AML-193 (cell line): ENCODE data around the gene SQSTM1.

ENCODE experiments used
- DNase-seq, 2 experiments: peaks; one replicate each; lab custom pipeline; 2025; lab: John Stamatoyannopoulos, UW

SQSTM1 gene

DNA sequence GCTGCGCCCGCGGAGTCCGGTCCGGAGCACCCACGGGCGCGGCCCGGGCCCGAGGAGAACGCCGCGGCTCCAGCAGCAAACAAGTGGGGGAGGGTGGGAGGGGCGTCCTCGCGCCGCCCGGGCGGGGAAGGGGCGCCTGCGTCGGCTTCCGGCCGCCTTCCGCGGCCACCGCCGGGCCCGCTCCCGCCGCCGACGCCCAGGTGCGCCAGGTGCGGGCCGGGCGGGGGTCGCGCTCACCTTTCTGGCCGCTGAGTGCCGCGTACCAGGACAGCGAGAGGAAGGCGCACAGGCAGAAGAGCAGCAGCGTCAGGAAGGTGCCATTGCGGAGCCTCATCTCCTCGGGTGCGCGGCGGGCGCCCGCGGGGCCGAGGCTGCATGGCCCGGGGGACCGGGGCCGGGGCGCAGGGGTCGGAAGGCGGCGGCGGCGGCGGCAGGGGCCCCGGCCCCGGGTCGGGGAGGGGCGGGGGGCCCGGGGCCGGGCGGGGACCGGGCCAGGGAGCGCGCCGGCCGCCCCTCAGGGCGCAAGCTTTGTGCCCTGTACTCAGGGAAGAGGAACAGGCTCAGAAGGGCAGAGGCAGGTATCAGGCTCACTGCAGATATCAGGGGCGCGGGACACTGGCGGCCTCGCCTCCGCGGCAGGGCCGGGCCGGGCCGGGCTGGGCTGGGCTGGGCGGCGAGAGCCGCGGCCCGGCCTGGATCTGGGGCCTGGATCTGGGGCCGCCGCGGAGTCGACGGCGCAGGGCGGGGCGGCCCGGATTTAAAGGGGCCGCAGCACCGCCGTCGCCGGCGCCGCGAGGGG, 14.3 kb upstream of the SQSTM1 start, which contains the start of gene MGAT4B:
MGAT4B (minus strand) TSS at position 617 of the 799 bp plus-strand sequence; CDS start at position 334, 283 bp downstream.
- DNase-seq: peak; percentile 34 to 49

GRCh38 chr5:179812135-179812825, 8.4 kb upstream of the SQSTM1 start:
- no peak for DNase-seq

DNA sequence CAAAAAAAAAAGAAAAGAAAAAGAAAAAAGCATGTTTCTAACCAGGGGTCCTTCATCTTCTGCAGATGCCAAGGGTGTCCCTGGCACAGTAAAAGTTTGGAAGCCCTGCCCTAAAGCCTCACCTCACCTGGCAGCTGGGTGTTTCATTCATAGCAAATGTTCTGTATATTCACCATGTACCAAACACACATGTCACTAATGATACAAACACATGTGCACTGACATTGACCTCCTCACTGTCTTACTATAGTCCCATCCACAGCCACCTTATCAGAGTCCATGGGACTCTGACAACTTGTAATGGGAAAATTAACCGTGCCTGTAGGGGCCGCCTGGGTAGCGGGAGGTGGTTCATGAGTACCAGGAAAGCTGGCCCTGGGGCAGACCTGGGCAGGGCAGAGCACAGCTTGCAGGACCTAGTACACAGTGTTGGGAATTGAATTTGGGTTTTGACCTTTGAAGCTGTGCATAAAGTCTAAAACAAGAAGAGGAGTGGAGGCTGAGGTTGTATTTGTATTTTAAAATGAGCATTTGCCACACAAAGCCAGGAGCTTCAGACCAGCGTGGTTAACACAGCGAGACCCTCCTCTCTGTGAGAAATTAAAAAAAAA, 7.6 kb upstream of the SQSTM1 start:
- no peak for DNase-seq

GRCh38 chr5:179814090-179814489, 6.6 kb upstream of the SQSTM1 start:
- no peak for DNase-seq

DNA sequence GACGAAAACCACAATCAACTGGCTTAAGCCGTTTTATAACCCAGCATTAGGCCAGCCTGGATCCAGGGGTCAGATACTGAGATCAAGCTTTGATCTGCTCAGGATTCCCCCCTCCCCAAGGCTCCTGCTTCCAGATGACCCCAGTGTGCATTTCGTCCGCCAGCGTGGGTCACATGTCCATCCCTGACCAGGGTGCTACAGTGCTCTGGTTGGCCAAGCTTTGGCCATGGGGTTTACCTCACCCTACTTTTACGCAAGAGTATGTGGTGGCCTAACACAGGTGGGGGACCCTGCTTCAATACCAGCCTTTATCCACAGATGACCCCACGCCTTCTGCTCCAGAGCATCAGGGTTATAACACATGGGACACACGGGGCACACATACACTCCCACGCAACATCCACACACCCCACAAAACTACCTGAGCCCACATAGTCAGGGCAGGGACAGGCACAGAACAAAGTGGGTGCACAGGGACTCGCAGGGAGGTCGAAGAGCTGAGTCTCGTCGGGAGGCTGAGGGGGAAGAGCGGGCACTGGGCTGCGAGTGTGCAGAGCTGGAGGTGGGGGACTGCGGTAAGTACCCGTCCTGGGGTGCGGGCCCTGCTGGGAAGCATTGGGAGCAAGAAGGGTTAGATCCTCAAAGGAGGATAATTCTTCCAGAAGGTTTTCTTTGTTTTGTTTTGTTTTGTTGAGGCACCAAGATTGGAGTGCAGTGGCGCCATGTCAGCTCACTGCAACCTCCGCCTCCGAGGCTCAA, 5.0 kb upstream of the SQSTM1 start:
- DNase-seq: no peak

GRCh38 chr5:179816401-179816795, 4.3 kb upstream of the SQSTM1 start:
- DNase-seq: no peak

- DNase-seq: no peak
Measured at GRCh38 chr5:179816796-179817469, 3.8 kb upstream of the SQSTM1 start.

DNA sequence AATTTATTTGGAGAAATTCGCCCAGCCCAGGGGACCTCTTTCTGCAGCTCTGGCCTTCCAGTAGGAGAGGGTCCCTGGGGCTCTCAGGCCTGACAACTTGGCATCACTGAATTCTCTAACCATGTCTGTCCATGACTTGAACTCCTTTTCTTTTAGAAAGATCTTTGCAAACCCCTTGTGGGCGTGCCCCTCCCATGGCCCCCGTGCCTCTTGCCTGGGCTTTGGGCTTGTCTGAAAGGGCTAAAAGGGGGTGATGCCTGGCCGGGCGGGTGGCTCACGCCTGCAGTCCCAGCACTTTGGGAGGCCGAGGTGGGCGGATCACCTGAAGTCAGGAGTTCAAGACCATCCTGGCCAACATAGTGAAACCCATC, 3.2 kb upstream of the SQSTM1 start:
- DNase-seq: no peak

DNA sequence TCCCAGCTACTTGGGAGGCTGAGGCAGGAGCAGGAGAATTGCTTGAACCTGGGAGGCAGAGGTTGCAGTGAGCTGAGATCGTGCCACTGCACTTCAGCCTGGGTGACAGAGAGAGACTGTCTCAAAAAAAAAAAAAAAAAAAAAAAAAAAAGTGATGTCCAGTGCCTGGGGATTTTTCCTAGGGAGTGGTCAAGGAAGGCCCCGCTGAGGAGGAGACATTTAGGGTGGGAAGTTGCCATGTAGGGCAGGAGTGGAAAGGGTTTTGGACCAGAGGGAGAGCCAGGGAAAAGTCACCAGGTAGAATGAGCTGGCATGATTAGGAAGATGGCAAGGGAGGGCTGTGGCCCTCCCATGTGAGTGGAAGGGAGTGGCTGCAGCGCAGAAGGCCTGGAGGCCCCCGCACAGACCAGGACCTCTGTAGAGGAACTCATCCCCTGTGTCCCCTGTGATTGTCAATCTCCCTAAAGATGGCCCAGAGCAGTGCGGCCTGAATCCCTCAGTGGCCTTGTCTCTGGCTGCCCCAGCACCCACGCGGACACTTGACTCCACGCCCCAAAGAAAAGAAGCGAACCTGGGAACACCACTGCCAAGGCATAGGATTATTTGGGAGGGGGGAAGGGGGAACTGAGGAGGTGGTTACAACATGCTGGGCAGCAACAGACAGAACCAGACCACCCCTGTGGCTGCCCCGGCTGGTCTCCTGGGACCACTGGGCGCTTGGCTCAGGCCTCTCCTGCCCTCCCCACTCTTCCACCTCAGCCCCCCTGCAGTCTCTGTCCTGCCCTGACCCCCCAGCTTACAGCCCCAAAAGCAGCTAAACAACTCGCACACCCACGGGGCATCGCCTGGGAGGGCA, 2.6 kb upstream of the SQSTM1 start:
- no peak for DNase-seq

GRCh38 chr5:179818746-179819295, 1.9 kb upstream of the SQSTM1 start:
- DNase-seq: peak; percentile 77 to 86

DNA sequence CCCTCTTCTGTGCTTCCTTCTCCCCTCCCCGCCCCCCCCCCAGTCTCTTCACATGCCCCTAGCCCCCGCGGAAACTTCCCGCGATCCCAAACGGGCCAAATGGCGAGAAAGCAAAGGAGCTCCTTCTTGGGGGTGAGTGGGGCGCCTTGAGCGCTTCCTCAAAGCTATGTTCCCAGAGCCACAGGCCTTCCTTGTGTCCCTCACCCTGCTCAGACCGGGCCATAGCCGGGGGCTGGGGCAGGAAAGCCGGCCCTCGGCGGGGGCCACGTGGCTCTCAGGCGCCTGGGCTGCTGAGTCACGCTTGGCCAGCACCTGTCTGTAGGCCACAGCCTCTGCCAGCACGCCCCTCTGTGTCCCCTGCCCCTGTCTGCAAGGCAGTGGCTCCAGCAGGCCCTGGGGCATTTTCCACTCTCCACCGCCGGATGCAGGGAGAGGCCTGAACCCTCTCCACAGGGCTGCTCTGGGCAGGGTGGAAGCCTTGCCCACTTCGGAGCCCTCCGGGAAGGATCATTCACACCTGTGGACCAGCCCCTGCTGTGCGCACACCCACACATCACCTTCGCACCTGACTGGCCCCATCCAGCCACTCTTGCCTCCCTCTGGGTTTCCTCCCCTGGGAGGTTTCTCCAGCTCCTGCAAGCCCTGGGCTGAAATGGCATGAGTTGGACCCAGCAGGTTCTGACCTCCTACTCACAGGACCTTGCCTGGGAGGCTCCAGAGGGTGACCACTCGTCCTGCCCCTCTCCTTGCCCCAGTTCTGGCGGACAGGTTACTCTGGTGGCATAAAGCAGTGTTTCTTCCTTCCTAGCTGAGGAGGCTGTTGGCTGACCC, 1.2 kb upstream of the SQSTM1 start:
- peak in 1 of 2 experiments; percentile 30 for DNase-seq

GRCh38 chr5:179820127-179820482, 600 bp upstream of the SQSTM1 start:
- no peak for DNase-seq

- DNase-seq: peak; percentile 79 to 83
Measured at GRCh38 chr5:179821298-179822058, 773 bp downstream of the SQSTM1 start.

- no peak for DNase-seq
Measured at GRCh38 chr5:179822059-179822432, 1.3 kb downstream of the SQSTM1 start.

DNA sequence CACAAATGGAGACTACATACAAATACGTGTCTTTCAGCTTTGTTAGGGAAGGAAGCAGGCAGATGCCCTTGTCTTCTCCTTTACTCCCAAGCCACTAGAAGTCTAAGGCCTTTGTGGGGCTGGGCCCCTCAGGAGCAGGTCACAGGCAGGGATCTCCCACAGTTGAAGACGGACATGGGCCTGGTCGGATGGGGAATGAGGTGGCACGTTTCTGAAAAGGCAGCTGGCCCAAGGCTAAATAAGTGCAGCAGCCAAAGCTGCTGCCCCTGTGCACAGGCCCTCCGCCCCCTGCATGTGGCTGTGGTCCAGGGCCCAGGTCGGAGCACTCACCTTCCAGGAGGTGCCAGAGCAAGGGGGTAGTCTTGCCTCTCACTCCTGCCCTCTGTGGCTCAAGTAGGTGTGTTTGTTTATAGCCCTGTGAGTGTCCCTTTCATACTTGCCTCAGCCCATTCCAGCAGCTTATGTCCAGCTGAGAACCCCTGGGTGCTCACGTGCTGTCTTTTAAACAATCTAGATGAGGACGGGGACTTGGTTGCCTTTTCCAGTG, 1.8 kb downstream of the SQSTM1 start:
- DNase-seq: no peak

- DNase-seq: no peak
Measured at GRCh38 chr5:179823937-179824744, 3.4 kb downstream of the SQSTM1 start.

GRCh38 chr5:179824745-179825112, 4.0 kb downstream of the SQSTM1 start:
- DNase-seq: no peak
